Astrocyte of the hippocampus (primary cell): ENCODE data around the gene ACSL5.
"Not testable (repeated sequence)": the region's sequence is repeated elsewhere in the genome, so short reads cannot be mapped to it uniquely, and the experiment has no call there.

Source experiments
- DNase-seq: peaks from one replicate; pipeline ENCODE4 v3.0.0; 2011; ENCODE audit warnings: low read depth, low spot score

Gene ACSL5

DNA sequence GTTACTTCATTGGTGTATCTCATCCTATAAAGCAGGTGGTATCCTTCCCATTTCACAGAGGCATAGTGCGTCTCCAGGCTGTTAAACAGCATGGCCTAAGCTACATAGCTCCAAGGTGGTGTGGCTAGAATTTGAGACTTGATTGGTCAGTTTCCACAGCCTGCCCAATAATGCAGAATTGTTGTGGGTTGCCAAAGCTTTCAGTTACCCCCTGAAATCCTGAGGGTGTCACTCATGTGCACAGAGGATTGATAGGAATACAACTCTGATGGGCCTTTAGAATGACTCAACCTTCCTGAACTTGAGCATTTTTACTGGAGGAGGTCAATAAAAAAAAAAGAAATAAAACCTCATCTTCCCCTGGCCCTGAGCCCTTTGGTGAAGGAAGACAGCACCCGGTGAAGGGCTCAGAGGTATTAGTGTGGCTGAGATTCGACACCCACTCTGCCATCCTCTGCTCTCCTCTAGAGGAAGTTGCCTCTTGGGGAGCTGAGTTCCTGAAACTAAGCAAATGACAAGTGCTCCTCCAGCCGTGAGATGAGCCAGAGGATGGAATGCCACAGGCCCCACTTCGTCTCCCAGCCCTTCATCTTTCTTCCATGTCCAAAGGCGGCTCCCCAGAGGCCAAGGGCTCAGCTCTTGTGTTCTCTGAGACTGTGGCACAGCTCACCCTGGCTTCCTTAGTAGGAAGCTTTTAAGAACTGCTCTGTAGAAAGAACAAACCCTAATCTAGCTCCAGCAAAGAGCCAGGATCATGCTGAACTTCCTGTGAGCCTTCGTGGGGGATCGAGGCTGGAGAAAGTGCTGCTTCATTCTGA, 1.0 kb downstream of the ACSL5 start:
- peak; percentile 4 for DNase-seq

DNA sequence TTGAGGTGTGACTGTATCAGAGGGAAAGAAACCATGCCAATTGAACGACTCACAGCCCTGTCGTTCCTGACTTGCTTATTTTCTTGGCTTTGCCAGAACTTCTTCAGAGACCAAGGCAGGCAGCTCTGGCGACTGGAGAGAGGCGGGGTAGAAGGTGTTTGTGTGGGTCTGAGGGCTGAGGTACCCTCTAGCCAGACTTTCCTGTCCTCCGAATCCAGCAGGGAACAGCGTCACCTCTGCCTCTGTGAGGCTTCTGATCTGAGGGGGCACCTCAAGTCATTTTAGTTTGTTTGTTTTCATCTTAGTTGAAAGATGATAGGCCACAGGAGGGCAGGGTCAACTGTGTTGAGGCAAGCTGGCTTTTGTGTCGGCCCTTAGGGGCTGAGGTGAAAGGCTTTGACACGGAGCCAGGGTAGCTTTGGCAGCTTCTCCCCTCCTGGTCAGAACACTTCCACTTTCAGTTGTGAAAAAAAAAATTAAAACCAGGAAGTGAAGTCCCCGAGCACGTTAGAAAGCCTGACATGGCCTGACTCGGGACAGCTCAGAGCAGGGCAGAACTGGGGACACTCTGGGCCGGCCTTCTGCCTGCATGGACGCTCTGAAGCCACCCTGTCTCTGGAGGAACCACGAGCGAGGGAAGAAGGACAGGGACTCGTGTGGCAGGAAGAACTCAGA, 1.9 kb downstream of the ACSL5 start:
- DNase-seq = peak; percentile 46

DNA sequence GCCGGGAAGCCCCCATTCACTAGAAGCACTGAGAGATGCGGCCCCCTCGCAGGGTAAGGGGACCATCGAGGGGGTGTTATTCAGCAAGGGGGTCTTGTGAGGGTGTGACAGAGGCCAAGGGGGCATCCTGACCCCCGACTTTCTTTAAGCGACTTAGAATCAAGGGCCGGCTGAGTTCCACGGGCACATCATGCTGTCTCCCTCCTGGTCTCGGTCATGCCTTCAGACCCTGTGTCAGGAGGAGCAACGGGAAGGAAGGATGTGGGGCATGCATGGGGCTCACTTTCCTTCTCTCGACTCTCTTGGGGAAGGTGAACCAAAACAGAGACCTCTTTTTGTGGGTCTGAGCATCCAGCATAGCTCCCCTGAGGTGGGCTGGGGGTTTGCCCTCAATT, 2.5 kb downstream of the ACSL5 start:
- no peak for DNase-seq

DNA sequence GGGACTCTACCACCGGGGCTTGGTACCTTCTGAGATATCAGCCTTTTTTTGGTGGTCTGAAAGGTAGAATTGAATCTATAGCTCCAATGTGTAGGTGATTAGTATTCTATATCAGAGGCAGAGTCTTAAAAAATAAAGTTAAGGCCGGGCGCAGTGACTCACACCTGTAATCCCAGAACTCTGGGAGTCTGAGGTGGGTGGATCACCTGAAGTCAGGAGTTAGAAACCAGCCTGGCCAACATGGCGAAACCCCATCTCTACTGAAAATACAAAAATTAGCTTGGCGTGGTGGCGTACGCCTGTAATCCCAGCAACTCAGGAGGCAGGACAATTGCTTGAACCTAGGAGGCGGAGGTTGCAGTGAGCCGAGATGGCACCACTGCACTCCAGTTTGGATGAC, 3.2 kb downstream of the ACSL5 start:
- DNase-seq = not testable (repeated sequence)

DNA sequence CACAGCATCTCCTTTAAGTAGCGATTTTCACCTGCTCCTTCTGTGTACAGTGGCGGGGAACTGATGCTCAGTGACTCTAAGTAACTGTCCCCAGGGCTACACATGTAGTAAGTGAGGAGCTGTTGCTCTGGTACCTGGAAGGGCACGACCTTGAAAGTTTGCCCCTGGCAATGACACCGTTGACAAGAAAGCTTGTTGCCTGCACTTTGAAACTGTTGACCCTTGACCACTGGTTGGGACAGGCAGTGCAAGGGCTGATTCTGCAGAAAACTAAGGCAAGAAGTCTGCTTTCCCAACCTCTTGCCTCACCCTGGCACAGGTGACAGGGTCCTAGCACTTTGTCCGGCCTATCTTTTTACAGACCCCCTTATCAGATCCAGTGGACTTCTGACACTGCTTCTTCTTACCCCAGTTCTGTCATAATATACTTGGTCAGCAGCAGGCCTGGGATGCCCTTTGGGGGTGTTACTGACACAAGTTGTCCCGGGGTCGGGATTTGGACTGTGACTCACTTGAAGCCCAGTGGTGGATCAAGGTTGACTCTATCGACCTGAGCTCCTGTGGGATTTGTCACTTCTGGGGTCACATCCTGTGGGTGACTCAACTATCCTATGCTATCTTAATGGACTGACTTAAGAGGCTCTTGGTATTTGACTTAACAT, 5.8 kb downstream of the ACSL5 start:
- DNase-seq = no peak

DNA sequence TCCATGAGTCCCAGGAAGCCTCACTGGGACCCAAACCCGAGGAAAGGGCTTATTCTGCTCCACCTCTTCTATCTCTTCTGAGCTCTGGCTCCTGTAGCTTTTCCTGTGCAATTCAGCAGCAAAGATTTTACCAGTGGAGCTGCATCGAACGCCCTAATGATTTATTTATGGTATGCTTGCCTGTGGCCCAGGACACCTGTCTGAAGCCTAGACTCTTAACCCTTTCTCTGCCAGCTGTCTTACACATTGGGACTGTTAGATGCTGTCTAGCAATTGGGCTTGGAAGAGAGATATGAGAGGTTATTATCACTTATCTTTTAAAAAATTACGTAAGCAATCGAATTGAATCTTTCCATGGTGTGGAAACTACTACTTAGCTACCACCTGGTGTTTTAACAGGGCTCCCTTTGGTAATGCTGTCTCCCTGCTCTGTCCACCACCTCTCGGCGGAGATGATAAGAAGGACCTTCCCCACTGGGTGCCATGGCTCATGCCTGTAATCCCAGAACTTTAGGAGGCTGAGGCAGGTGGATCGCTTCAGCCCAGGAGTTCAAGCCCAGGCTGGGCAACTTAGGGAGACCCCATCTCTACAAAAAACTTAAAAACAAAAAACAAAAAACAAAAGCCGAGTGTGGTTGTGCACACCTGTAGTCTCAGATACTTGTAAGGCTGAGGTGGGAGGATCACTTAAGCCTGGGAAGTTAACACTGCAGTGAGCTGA, 8.8 kb downstream of the ACSL5 start:
- no peak for DNase-seq

DNA sequence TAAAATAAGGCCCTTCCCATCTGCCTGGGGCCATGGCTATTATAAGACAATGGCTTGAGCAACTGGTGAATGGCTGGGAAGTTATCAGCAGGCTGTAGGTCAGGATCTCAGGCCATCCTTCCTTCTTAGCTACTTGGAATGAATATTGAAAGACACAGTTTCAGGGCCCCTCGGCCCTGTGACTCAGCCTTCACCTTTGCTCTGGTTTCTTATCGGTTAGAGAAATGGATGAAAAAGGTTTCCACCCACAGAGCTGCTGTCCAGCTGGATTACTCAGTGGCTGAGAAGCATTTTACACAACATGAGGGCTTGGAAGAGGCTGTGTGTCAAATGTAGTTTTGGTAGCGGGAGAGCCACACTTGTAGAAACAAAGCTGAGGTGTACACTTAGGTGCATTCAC, 9.4 kb downstream of the ACSL5 start:
- peak; percentile 65 for DNase-seq

DNA sequence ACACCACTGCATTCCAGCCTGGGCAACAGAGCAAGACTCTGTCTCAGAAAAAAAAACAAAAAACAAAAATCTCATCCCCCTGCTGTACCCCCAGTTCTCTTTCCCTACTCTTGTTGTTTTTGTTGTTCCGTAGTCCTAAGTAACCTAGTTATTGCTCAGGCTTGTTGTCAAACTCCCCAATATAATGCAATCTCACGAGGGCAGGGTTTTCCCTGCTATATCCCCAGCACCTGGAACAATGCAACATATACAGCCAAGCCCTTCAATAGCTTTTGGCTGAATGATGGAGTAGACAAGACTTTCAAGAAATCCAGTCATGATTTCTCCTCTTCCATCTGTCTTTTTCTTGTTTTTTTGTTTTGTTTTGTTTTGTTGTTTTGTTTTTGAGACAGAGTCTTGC, 10.2 kb downstream of the ACSL5 start:
- DNase-seq = no peak

DNA sequence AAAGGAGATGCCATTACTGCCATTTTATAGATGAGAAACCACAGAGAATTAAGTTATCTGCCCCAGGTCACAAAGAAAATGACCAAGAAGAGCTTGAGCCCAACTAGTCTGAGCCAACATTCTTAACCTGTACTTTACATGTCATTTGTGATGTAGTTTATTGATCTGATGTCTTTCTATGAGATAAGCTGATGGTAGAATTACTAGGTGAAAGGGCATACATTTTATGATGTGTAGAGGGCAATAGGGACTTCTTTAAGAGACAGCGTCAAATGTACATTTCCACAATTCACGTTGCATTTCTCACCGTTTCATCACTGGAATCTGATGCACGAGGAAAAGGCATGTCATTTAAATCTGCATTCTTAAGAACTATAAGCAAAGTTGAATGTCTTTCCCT, 11.3 kb downstream of the ACSL5 start:
- DNase-seq = no peak

DNA sequence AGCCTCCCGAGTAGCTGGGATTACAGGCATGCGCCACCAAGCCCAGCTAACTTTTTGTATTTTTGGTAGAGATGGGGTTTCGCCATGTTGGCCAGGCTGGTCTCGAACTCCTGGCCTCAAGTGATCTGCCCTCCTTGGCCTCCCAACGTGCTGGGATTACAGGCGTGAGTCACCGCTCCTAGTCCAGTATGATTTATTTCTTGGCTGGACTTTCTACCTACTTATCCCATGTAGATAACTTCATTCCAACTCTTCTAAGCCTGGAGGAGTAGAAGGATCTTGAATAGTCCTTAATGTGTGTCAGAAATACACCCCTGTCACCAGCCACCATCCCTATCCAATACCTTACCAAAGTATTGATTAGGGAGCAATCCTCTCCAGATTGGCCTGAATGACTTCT, 14.1 kb downstream of the ACSL5 start:
- not testable (repeated sequence) for DNase-seq

DNA sequence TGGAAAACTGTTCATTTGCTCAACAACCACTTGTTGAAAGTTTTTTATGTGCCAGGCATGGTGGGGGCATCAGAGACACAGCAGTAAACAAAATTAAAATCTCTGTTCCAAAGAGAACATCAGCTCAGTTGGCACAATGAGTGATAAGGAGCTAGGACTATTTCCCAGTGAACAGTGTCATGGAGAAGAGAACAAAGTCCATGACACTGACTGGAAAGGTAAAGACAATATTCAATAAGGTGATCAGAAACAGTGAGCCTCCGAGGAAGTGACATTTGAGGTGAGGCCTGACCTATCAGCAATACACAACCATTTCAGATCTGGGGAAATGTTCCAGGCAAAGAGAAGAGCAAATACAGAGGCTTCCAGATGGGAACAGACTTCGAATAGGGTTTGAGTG, 14.6 kb downstream of the ACSL5 start:
- no peak for DNase-seq

DNA sequence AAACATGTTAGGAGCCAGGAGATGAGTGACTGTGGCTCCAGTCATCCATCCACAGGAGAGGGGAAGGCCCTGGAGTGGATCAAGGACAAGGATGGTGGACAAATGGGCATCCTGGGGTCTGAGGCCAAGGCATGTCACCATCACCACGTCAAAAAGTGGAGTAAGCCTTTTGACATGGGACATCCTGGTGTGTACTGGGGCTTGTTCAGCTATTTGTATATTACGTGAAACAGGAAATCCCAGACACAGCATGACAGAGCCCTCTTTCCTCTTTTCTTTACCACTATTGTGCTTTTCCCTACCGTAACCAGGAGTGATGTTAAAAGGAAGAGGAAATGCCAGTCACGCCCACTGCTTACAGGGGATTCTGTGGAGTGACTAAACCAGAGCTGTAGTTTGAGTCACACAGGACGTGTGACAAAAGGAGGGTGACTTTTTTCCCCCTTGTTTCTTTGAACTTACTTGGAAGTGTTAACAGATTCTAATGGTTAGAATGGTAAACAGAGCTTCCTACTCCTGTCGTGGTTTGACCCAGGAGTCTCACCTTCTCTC, 15.4 kb downstream of the ACSL5 start:
- peak; percentile 43 for DNase-seq

DNA sequence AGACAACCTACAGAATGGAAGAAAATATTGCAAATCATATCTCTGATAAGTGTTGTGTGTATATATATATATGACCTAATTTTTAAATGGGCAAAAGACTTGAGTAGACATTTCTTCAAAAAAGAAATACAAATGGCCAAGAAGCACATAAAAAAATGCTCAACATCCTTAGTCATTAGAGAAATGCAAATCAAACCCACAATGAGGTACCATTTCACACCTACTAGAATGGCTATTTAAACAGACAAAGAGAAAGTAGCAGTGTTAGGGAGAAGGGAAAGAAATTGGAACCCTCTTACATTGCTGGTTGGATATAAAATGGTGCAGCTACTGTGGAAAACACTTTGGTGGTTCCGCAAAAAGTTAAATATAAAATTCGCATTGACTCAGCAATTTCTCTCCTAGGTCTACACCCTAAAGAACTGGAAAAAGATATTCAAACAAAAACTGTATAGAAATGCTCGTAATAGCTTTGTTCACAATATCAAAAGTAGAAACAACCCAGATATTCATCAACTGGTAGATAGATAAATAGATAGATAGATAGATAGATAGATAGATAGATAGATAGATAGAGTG, 16.3 kb downstream of the ACSL5 start:
- DNase-seq = no peak

DNA sequence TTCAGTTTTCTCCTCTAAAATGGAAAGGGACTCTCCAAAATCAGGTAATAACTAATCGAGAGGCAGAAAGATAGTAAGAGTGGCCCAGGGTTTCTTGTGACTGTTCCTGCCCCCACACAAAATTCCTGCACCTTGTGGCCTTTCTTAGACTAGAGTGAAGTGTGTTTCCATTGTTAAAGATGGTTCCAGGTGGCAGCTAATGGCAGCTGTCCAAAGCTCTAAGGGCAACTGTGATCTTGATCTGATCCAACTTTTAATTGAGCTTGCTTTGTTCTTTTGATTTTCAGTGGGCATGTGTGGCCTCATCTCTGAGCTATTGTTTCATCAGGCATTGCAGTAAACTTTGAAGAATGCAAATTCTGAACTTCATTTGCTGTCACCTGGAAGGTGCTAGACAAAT, 19.4 kb downstream of the ACSL5 start:
- DNase-seq = no peak

DNA sequence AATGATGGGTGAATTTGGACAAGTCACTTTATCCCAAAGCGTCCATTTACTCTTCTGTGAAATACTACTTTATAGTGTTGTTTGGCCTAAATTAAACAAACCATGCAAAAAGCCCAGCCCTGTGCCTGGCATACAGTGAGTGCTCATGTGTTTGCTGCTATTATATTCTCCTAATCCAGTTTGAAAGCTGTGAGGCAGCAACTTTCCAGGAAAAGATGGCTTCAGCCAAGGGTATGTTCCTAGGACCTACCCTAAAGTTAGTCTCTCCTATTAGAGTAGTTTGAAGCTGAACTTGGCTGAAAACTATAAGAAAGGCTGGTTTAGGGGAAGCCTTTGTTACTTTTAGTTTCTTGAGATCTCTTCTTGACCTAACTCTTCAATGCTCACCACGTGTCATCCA, 19.9 kb downstream of the ACSL5 start:
- no peak for DNase-seq

DNA sequence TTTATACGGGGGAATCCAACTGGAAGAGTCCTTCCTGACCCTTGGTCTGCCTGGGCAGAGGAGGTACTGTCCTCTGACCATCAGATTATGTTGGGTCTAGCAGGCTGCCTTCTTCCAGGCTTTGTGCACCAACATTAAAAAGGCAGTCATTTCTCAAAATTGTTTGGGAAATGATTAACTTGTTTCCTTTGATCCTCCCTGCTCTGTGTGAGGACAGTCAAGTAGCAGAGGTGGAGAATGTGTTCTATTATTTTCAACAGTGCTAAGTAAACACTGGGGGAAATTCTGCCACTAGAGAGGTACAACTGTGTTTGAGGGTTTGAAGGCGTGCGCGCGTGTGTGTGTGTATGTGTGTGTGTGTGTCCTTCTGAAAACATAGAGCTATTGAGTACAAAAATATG, 20.6 kb downstream of the ACSL5 start:
- no peak for DNase-seq

DNA sequence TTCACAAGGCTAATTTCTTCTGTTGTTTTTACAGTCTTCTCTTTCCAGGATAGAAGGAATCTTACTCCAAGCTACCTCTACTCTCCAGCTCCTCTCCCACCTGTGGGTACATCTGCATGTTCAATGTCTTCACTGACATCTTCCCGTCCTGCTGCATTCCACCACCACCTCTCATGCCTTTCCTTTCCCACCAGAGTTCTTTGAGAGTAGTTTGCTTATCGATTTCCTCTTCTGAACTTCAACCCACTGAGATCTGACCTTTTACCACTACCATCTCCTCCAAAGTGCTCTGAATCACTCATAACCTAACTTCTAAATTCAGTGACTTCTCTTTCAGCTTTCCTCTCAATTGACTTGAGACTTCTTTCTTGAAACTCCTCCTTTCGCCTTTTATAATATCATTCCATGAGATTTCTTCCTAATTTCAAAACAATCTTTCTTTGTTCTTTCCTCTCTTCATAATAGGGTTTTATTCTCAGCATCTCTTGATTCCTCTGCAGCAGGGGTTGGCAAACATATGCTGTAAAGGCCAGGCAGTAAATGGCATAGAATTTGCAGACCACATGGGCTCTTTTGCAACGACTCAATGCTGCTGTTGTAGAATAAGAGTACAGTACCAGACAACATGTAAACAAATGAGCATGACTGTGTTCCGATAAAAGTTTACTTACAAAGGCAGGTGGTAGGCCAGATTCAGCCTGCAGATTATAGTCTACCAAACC, 22.1 kb downstream of the ACSL5 start:
- DNase-seq = no peak

DNA sequence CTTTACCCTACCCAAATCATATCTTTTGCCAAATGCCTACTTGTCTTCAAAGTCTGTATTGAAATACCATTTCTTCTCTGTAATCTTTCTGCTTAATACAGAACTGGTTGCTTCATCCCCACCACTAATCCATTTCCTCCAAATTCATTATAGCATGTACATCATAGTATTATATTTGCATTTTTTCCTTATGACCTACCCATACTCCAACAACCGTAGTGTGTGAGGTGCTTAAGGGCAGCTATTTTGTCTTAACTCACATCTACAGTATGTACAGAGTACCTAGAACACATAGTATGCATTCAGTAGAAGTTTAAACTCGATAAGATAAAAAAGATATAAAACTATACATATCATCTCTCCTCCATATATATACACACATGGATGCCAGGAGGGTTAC, 23.7 kb downstream of the ACSL5 start:
- no peak for DNase-seq

DNA sequence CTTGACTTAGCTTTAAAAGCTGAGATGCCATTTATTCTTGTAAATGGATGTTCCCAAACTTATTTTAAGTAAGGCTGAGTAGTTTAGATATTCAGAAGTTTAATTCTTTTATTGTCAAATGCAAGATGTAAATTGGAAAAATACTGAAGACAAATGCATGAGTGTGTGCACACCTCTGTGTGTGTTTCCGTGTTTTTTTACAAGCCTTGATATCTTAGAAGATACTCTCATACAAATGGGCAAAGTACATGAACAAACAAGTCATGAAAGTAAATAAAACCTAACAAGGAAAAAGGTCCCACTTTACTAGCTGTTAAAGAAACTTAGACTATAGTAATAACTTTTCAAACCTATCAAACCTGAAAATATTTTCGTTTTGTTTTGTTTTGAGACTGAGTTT, 29.0 kb downstream of the ACSL5 start:
- DNase-seq = no peak

DNA sequence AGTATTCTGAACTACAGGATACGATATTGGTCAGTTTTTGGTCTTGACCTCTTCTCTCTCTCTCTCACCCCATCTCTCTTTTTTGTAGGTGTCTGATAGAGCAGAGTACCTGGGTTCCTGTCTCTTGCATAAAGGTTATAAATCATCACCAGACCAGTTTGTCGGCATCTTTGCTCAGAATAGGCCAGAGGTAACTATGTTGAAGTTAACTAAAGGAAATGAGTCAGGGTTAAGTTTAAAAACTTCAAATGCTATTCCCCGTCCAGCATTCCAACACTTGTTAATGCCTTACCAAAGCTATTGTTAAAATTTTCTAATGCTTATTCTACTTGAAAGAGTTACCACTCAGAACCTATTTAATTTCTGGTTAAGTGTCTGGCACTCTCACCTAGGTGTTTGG, 30.7 kb downstream of the ACSL5 start:
- DNase-seq = peak; percentile 7

DNA sequence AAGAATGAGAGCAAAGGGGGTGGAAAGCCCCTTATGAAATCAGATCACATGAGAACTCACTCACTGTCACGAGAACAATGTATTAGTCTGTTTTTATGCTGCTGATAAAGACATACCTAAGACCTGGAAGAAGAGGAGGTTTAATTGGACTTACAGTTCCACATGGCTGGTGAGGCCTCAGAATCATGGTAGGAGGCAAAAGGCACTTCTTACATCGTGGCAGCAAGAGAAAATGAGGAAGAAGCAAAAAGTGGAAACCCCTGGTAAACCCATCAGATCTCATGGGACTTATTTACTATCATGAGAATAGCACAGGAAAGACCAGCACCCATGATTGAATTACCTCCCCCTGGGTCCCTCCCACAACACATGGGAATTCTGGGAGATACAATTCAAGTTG, 32.9 kb downstream of the ACSL5 start:
- DNase-seq = not testable (repeated sequence)
